Measurements from ENCODE around the gene EXOC6B. TPM values are rescaled to one million over a fixed set of nuclear protein-coding genes. Genes with fewer than 3 reads are reported as not detected.

EXOC6B gene
- total and polyA plus RNA-seq, 9 of the 15 experiments (the other 6 are each of a cell fraction or from before 2014, with no cell fraction given), result 0.28 to 4.2 (median 2.0) TPM

GRCh38 chr2:72129681-72130340, 696.0 kb downstream of the EXOC6B start:
- H3K36me3 ChIP-seq (ENCODE audit: control insufficient read depth, insufficient read depth, low read length), result no peaks in the 10 kb centered on the region
- peaks cover 4% of the 10 kb centered on the region; the same call in 1 of the 2 replicates for H4K20me1 ChIP-seq (replicated peaks; ENCODE audit: control insufficient read depth, insufficient read depth, low read length)
- H3K4me1 ChIP-seq (replicated peaks in 1 of 2; ENCODE audit: control insufficient read depth in 2 of 2, insufficient read depth in 2 of 2, low read length in 2 of 2), result peaks cover 0 to 3% of the 10 kb centered on the region in 2 experiments; a peak in 2 of 5 replicates
- no peaks in the 10 kb centered on the region for H3K79me2 ChIP-seq (ENCODE audit: control insufficient read depth, insufficient read depth, low read length)
- no peak overlapping the region for H3K27ac ChIP-seq (ENCODE audit: extremely low read depth, low read depth, low read length)
- WGBS (ENCODE audit: insufficient coverage, low coverage, missing lambda C conversion rate), result 3% methylated on average over 9 of the region's 9 CpGs
- intact Hi-C loops (cut with micrococcal nuclease), result no loop called here
- DNase-seq (ENCODE audit: extremely low read depth in 1 of 4, low spot score in 3 of 4), result no peak
- TF ChIP-seq, protein P1, sequence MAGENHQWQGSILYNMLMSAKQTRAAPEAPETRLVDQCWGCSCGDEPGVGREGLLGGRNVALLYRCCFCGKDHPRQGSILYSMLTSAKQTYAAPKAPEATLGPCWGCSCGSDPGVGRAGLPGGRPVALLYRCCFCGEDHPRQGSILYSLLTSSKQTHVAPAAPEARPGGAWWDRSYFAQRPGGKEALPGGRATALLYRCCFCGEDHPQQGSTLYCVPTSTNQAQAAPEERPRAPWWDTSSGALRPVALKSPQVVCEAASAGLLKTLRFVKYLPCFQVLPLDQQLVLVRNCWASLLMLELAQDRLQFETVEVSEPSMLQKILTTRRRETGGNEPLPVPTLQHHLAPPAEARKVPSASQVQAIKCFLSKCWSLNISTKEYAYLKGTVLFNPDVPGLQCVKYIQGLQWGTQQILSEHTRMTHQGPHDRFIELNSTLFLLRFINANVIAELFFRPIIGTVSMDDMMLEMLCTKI (IDR thresholded peaks at IDR 0.05; ENCODE audit: partially characterized antibody), result no peak
- no peak for TF ChIP-seq CBFA2T3 (IDR thresholded peaks at IDR 0.05)
- TF ChIP-seq ZNF507 (tag; conservative IDR thresholded peaks at IDR 0.05), result no peak
- TF ChIP-seq EP400 (IDR thresholded peaks at IDR 0.05), result no peak
- TF ChIP-seq PYGO2 (tag; IDR thresholded peaks at IDR 0.05), result no peak
- TF ChIP-seq ZNF212 (CRISPR knock-in tag; IDR thresholded peaks at IDR 0.05), result no peak
- ChIA-PET CTCF (ENCODE audit: low intra/inter-chr PET ratio) (no interaction called here), POLR2A (interaction anchor here (1.1 kb wide), 1 partner anchor 11 kb away, joined by 3 read pairs; no protein-coding TSS in a partner anchor)
- in situ Hi-C loops (cut with MboI), result no loop called here
- ATAC-seq, result no peak
- H2AFZ ChIP-seq (ENCODE audit: low read depth, low read length), result no peak overlapping the region
- no peak for FAIRE-seq
- no peak overlapping the region for H3K9ac ChIP-seq (ENCODE audit: insufficient read depth in 1 of 2, low read depth in 2 of 2, low read length in 2 of 2)
- BruUV-seq (replicated peaks), result no TSS peak
- peaks cover 8 to 62% of the 10 kb centered on the region in 2 experiments; a peak in 4 of 5 replicates for H3K27me3 ChIP-seq (ENCODE audit: control insufficient read depth in 2 of 2, insufficient read depth in 2 of 2, low read length in 2 of 2)
- no peaks in the 10 kb centered on the region for H3K9me3 ChIP-seq (replicated peaks; ENCODE audit: control insufficient read depth, insufficient read depth, low read depth, low read length)
- no peak overlapping the region for H3K4me2 ChIP-seq (ENCODE audit: insufficient read depth, low read length)
- H3K9me1 ChIP-seq (ENCODE audit: control insufficient read depth, insufficient read depth, low read length), result no peaks in the 10 kb centered on the region
- H3K4me3 ChIP-seq, result no peak overlapping the region

Data from K562 (cell line).